ENCODE measurements around the gene RUBCNL. TPM values are rescaled to one million over a fixed set of nuclear protein-coding genes. Genes with fewer than 3 reads are reported as not detected.

The RUBCNL gene
- total RNA-seq, 1 experiment from 2014 or later = 1.4 TPM

DNA sequence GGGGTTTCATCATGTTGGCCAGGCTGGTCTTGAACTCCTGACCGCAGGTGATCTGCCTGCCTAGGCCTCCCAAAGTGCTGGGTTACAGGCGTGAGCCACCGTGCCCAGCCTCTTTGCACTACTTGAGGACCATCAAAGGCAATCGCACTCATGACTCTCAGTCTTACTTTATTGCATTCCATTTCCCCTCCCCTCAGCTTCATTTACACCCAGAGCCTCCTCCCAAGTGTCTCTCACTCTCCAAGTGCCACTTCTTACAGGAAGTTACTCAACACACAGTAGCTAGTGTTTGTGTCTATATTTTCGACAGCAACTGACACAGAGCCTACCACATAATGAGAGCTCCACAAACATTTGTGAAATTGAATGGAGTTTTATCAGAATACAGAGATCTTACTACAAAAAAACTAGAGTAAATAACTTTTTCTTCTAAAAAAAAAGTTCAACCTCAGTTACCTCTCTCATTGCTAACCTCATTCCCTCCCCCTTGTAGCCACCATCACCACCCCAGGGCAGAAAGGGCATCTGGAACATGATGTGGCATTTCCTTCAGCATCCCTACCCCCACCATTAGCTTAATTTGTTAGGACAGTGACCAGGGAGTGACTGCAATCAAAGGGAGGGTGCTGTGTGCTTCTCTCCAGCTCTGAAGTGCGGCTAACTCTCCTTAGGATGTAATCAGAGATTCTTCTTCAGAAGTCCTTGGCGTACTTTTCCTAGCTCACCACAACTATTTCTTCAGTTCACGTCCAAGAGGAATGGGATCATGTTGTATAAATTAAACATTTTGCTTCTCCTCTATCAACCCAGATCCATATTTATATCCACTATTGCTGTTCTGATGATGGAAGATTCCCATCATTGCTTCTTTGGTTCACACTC lies 17.0 kb upstream of the RUBCNL start:
- peaks cover 0 to 10% (median 8%) of the 10 kb centered on the region in 3 experiments; a peak in 5 of 7 replicates for H3K36me3 Mint-ChIP-seq (ENCODE audit: insufficient read depth in 1 of 3, low read depth in 3 of 3)
- no peak overlapping the region for H3K27ac ChIP-seq (ENCODE audit: insufficient read length, low read depth, low read length)

More for the DNA sequence above, 17.0 kb upstream of the RUBCNL start:
- H3K4me1 Mint-ChIP-seq = peaks cover 0 to 2% of the 10 kb centered on the region in 2 experiments; a peak in 2 of 4 replicates
- no peak overlapping the region for H3K56ac ChIP-seq (ENCODE audit: insufficient read length, low read depth, low read length)
- no peak overlapping the region for H4K8ac ChIP-seq (replicated peaks; ENCODE audit: insufficient read length, low read depth, low read length)
- H3K18ac ChIP-seq (ENCODE audit: insufficient read length, low read depth, low read length) = no peak overlapping the region
- no peak overlapping the region for H3K14ac ChIP-seq (ENCODE audit: insufficient read depth, low read length)
- DNase-seq = no peak
- H3K4me2 ChIP-seq (ENCODE audit: insufficient read depth, insufficient read length, low read length) = no peak overlapping the region
- H4K91ac ChIP-seq (ENCODE audit: insufficient read length, low read depth, low read length) = no peak overlapping the region
- H3K4me1 ChIP-seq (ENCODE audit: insufficient read depth, low read length) = no peaks in the 10 kb centered on the region; the same call in 1 of the 2 replicates
- H2BK20ac ChIP-seq (ENCODE audit: low read depth, low read length, poor library complexity, severe bottlenecking) = no peak overlapping the region
- H3K79me2 ChIP-seq (ENCODE audit: insufficient read depth, low read length) = no peaks in the 10 kb centered on the region
- no peak overlapping the region for H2BK5ac ChIP-seq (ENCODE audit: insufficient read length, low read length)
- H2BK120ac ChIP-seq (ENCODE audit: low read depth, low read length, poor library complexity, severe bottlenecking) = no peak overlapping the region
- H3K9me3 ChIP-seq (ENCODE audit: control insufficient read depth, low read depth, low read length) = peaks cover 8% of the 10 kb centered on the region
- H3K4ac ChIP-seq (ENCODE audit: low read depth, low read length) = no peak overlapping the region
- no peak overlapping the region for H3T11ph ChIP-seq (ENCODE audit: low read length)
- H3K23ac ChIP-seq (ENCODE audit: insufficient read length, low read depth, low read length) = no peak overlapping the region
- H2AK5ac ChIP-seq (ENCODE audit: insufficient read length, low read length) = no peak overlapping the region
- H3K27ac Mint-ChIP-seq = no peak overlapping the region; a peak in 1 of 7 replicates
- H2BK15ac ChIP-seq (ENCODE audit: low read depth, low read length) = no peak overlapping the region
- no peaks in the 10 kb centered on the region for H3K27me3 Mint-ChIP-seq (ENCODE audit: low read depth)
- H3K79me1 ChIP-seq (ENCODE audit: insufficient read depth, low read depth, low read length, poor library complexity, severe bottlenecking) = no peaks in the 10 kb centered on the region
- peaks cover 10% of the 10 kb centered on the region in 2 experiments for H3K9me3 Mint-ChIP-seq
- H3K9ac ChIP-seq (ENCODE audit: extremely low read depth, insufficient read length, low read length) = no peak overlapping the region
- WGBS (ENCODE audit: extremely low coverage, insufficient read length, low lambda C conversion rate) = no CpG with 5 or more reads among the region's 8 CpGs
- H4K20me1 ChIP-seq (ENCODE audit: control insufficient read depth, insufficient read depth, insufficient read length) = no peaks in the 10 kb centered on the region
- TF ChIP-seq, protein P1, sequence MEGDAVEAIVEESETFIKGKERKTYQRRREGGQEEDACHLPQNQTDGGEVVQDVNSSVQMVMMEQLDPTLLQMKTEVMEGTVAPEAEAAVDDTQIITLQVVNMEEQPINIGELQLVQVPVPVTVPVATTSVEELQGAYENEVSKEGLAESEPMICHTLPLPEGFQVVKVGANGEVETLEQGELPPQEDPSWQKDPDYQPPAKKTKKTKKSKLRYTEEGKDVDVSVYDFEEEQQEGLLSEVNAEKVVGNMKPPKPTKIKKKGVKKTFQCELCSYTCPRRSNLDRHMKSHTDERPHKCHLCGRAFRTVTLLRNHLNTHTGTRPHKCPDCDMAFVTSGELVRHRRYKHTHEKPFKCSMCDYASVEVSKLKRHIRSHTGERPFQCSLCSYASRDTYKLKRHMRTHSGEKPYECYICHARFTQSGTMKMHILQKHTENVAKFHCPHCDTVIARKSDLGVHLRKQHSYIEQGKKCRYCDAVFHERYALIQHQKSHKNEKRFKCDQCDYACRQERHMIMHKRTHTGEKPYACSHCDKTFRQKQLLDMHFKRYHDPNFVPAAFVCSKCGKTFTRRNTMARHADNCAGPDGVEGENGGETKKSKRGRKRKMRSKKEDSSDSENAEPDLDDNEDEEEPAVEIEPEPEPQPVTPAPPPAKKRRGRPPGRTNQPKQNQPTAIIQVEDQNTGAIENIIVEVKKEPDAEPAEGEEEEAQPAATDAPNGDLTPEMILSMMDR (conservative IDR thresholded peaks at IDR 0.05) = no peak
- no peak overlapping the region for H3K4me3 Mint-ChIP-seq
- no peak overlapping the region for H4K5ac ChIP-seq (ENCODE audit: insufficient read length, low read depth, low read length)
- H3K27me3 ChIP-seq (ENCODE audit: insufficient read depth, low read length) = no peaks in the 10 kb centered on the region
- no peak overlapping the region for H2BK12ac ChIP-seq (ENCODE audit: insufficient read length, low read depth, low read length)
- H3K23me2 ChIP-seq (ENCODE audit: insufficient read length, low read depth, low read length, poor library complexity, severe bottlenecking) = no peaks in the 10 kb centered on the region
- H2AFZ ChIP-seq (ENCODE audit: low read length) = no peak overlapping the region
